DMS153 (cell line): ENCODE measurements around the gene ERF.

Experiments used
- DNase-seq: peaks from one replicate; lab custom pipeline; 2025; lab: John Stamatoyannopoulos, UW

ERF gene

GRCh38 chr19:42287017-42287826, 32.3 kb upstream of the ERF start:
- no peak for DNase-seq

DNA sequence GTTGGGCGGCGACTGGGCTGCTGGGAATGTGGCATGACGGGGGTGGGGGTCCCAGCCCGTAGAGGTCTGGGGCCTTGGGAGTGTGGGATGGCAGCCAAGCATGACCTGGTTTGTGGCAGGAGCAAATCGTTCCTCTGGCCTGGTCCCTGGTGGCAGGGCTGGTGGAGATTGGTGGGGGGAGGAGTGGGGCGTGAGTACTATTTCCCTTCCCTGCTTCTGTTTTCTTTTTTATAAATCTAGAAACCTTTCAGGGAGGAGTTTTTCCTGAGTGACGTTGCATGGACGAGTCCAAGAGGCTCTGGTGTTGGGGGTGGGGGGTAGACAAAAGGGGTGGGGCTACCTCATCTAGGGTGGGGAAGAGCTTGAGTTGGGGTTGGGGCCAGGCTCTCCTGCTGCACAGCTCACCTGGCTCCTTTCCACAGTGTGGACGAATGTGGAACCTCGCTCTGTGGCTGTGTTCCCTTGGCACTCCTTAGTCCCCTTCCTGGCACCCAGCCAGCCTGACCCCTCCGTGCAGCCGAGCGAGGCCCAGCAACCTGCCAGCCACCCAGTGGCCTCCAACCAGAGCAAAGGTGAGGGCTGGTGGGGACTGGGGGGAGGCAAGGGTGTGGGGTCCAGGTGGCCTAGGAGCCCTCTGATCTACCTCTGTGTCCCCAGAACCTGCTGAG, 31.6 kb upstream of the ERF start:
- DNase-seq = no peak

- DNase-seq = no peak
These were observed 31.0 kb upstream of the ERF start for GRCh38 chr19:42285988-42286348.

DNA sequence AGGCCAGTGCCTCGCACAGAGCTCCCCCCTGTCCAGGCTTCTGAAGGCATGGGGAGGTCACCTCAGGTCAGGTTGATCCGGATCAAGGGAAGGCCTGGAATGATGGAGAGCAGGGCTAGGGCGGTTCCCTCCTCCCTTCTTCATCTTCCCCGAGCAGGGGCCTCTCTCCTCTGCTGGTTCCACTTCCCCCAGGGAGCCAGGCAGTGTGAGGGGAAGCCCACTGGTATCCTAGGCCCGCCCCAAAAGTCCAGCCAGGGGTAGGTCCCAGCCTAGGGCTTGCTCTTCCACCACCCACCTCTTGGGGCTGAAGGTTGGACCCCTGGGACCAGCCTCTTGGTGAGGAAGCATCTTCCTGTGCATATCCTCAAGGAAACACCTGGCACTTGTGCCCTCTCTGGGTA, 30.6 kb upstream of the ERF start:
- DNase-seq = no peak

DNA sequence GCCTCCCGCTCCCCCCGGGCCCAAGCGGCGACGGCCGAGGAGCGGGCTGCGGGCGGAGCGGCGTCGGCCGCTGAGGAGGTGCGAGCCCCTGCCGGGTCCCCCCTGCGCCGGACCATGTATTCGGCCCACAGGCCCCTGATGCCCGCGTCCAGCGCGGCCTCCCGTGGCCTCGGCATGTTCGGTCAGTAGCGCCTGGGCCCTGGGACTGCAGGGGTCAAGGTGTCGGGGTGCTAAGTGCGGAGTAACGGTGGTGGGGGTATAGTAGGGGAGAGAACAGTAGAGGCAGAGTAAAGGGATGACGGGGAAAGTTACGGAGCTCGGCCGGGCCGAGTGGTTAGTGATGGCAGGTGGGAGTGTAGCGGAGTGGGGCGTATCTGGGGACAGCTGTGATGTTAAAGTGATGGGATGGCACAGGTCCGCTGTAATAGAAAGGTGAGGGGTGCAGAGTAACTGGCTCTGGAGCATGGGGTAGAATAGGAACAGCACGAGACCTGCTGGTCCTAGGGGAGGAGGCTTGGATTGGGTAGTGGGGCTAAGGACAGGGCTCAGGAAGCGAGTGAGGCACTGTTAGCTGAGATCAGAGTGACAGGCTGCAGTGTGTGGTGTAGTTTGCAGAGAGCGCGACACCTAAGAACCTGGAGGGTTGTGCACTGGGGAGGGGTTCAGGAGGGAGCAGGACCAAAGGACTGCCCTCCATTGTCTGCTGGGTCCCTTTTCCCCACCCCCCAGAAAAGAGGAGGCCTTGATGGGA, 29.8 kb upstream of the ERF start:
- DNase-seq = no peak

DNA sequence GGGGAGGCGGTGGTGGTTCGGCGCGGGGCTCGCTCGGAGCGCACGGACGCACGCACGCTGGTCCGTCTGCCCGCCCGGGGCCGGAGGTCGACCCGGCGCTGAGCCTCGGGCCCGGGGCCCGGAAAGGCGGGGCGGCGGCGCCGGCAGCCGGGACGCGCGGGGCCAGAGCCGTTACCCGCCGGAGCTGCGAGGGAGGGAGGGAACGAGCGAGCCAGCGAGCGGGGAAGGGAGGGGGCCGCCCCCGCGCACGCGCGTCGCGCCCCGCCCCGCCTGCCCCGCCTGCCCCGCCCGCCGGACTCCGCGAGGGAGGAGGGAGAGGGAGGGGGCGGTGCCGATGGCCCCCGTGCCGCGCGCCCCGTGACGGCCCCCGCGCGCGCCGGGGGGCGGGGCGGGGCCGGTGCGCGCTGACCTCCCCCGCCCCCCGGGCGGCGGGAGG, 29.2 kb upstream of the ERF start:
- DNase-seq = peak; percentile 21

- peak; percentile 85 for DNase-seq
These were observed 28.5 kb upstream of the ERF start for GRCh38 chr19:42283188-42284065.

- no peak for DNase-seq
These were observed 27.9 kb upstream of the ERF start for GRCh38 chr19:42282819-42283187.

DNA sequence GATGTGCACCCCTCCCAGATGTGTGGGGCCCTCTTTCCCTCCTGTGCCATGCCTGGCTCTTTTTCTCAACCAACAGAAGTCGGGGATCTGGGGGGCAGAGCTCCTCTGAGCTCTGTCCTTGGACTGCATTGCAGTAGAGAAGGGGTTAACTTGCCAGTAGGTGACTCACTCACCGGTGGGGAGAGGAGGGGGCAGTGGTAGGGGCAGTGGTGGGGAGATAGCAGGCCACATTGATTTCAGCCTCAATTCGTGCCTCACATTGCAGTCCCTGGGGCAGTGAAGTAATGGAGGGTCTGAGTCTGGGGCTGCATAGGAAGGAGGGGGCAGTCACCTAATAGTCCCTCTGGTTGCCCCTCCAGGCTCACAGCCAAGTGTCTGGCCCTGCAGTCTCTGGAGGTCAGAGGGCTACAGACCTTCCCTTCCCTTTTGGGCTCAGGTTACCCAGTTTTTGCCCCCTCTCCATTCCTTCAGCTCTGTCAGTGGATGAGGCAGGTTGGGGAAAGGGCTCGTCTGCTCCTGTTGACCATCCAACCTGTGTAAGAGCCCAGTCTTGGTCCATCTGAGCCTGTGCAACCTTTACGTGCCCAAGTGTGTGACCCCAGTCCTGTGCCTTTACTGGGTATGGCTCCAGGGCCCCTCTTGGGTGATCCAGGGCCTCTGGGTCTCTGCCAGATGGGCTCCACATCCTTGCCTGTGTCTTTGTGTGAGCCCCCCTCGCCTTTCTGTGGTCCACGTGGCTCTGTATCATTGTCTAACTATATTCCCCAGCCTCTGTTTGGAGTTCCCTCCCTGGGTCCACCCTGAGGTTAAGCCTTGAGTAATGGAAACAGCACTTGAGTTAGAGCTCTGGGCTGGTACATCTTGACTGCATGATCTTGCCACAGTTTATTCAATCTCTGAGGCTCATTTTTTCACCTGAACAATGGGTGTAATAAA, 27.2 kb upstream of the ERF start:
- DNase-seq = no peak

GRCh38 chr19:42281146-42281826, 26.4 kb upstream of the ERF start:
- peak; percentile 32 for DNase-seq

GRCh38 chr19:42280815-42281145, 25.9 kb upstream of the ERF start:
- no peak for DNase-seq

- DNase-seq = peak; percentile 77
These were observed 25.2 kb upstream of the ERF start for GRCh38 chr19:42279902-42280814.

GRCh38 chr19:42279155-42279901, 24.4 kb upstream of the ERF start:
- DNase-seq = no peak

DNA sequence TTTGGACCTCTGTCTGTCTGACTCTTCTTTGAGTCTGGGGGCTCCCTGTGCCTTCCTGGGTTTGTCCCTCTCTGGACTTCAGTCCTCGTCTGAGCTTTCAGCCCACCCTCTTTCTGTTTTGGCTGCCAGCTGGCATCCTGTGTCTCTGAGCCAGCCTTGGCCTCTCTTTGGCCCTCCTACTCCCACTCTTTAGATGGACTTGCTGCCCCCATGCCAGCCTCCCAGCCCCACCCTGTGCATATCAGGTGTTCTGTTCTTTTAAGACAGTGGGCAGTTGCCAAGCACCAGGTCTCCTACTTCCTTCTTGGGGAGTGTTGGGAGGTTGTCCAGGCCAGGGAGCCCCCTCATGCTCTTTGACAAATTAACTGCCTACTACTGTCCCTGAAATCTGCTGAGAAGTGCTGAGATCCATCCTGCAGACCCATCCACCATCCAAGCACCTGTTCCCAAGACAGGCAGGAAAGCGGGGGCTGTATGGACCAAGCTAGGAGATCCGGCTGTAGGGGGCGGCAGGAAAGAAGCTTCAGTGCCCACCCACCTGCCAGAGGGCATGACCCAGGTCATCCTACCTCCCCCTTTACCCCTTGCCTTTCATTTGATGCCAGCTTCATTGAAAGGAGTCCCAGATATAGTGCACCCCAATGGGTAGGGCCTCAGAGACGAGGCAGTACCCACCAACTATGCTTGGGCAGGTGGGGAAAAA, 23.7 kb upstream of the ERF start:
- no peak for DNase-seq

- peak; percentile 23 for DNase-seq
These were observed 23.0 kb upstream of the ERF start for GRCh38 chr19:42277821-42278451.

DNA sequence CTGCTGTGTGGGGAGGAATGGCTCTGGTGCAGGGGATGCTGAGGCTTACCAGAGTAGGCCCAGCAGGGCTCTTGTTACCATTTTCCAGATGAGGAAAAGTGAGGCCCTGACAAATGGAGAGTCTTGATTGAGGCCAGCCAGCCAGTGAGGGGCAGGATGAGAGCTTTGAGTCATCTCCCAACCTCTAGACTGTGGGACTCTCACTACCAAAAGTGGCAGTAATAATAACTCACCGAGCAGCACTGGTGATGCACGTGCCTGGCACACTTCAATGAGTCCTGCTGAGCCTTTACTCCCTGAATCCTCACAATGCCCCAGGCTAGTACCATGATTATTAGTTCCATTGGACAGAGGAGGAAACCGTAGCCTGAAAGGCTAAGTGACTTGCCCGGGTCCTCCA, 21.9 kb upstream of the ERF start:
- no peak for DNase-seq

DNA sequence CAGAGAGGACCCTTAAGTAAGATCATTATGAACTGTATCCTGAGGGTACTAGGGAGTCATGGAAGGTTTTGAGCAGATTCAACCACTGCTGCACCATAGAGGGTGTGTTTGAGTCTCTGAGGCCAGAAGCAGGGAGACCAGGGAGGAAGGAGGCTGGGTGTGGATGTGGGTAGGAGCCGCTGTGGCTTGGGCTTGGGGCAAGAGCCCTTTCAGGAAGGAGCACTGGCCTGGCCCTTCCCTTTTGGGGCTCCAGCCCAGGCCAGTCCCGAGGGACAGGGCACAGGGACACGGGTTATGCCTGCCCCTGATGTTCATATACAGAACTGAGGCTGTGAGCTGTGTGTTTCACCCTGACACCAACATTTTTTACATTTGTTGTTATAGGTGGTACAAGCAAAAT, 21.4 kb upstream of the ERF start:
- DNase-seq = no peak

GRCh38 chr19:42275517-42275916, 20.6 kb upstream of the ERF start:
- DNase-seq = no peak
